ENCODE measurements around the gene LSM11.

DNA sequence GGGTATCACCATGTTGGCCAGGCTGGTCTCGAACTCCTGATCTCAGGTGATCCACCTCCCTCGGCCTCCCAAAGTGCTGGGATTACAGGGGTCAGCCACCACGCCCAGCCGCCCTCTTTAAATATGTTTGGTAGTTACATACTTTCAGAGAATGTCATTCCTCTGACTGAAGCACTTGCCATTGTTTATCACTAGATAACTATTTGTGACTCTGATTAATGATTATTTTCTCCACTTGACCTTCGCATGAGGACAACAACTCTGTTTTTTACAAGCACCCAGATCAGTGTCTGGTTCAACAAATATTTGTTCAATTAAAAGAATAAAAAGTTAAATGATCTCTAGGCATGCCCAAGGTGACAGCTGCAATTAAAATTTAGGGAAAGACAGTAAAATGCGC is 59.2 kb downstream of the LSM11 start:
- TF ChIP-seq CTCF (IDR thresholded peaks at IDR 0.05), result no peak
- TF ChIP-seq POLR2A (IDR thresholded peaks at IDR 0.05), result no peak
